NT2/D1 (cell line): ENCODE data around the gene MMP27.

Experiments
- DNase-seq: peaks from one replicate; pipeline ENCODE4 v3.0.0-alpha.2; 2011; ENCODE audit warnings: low read depth, low spot score
- H3K27me3 ChIP-seq: 2 replicates; pipeline ENCODE4 v1.6.0; 2011; ENCODE audit warnings: mild to moderate bottlenecking; ENCODE audit not compliant: insufficient read length, insufficient read depth
- H3K36me3 ChIP-seq: 2 replicates; pipeline ENCODE4 v1.6.1; 2011; ENCODE audit warnings: mild to moderate bottlenecking, low read length, mixed read lengths; ENCODE audit not compliant: insufficient read depth, insufficient read length
- H3K4me1 ChIP-seq: 2 replicates; pipeline ENCODE4 v1.5.1; 2011; ENCODE audit not compliant: insufficient read depth, insufficient read length
- H3K4me3 ChIP-seq: 2 replicates; pipeline ENCODE4 v1.5.1; 2011; ENCODE audit warnings: low read depth; ENCODE audit not compliant: insufficient read length
- H3K9ac ChIP-seq: 2 replicates; pipeline ENCODE4 v1.6.0; 2011; ENCODE audit warnings: low read depth; ENCODE audit not compliant: insufficient read length
- H3K9me3 ChIP-seq: 2 replicates; pipeline ENCODE4 v1.5.1; 2011; ENCODE audit warnings: mild to moderate bottlenecking, low read length; ENCODE audit not compliant: insufficient read depth
- SUZ12 ChIP-seq: IDR thresholded peaks from 2 replicates; pipeline ENCODE4 v1.6.1; 2011; ENCODE audit not compliant: insufficient read length, insufficient read depth; ENCODE audit errors: extremely low read depth
- YY1 ChIP-seq: IDR thresholded peaks from 2 replicates; pipeline ENCODE4 v1.6.1; 2011; ENCODE audit not compliant: insufficient read length, insufficient read depth
- ZNF274 ChIP-seq: IDR thresholded peaks from 2 replicates; pipeline ENCODE4 v1.6.1; 2011; ENCODE audit warnings: mild to moderate bottlenecking, low read depth, low read length

MMP27 gene

DNA sequence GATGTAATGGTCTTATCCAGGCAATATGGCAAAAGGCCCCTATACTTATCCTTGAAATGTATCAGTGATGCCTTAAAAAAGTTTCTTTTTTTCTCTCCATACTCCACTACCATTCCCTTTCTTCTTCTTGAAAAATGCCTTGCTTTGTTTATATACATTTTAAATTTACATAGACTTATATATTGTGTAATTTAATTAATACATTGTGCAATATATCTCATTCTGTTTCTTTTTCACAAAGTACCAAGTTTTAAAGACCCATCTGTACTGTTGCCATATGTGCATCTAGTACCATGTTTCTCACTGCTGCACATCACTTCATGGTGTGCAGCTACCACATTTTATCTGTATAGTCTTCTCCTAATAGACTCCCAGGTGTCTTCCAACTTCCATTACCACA lies 11.7 kb upstream of the MMP27 start:
- TF ChIP-seq SUZ12 (no peak), YY1 (no peak), ZNF274 (no peak)
- H3K27me3 ChIP-seq: no peaks in the 10 kb centered on the region
- H3K4me1 ChIP-seq: no peaks in the 10 kb centered on the region
- no peaks in the 10 kb centered on the region for H3K9me3 ChIP-seq
- H3K36me3 ChIP-seq: no peaks in the 10 kb centered on the region
- DNase-seq: no peak
- H3K9ac ChIP-seq: no peak overlapping the region
- no peak overlapping the region for H3K4me3 ChIP-seq

DNA sequence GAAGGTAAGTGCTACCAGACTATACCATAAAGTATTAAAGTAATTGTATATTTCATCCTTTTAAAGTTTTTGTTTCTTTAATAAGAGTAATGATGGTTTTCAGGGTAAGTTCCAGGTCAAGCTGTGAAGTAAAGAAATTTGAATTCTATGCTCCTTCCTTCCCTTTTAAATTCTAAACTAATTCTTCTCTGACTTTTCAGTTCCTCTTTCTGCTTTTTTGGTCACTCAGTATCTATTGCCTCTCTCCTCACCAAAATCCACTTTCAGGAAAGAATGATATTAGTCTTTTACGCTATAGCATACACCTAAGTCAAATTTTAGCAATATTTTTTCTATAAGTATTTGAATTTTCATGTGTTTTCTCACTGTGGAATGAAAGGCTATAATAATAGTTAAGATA lies 11.0 kb upstream of the MMP27 start:
- H3K4me3 ChIP-seq: no peak overlapping the region
- no peak overlapping the region for H3K9ac ChIP-seq
- DNase-seq: no peak
- H3K4me1 ChIP-seq: no peaks in the 10 kb centered on the region
- H3K9me3 ChIP-seq: no peaks in the 10 kb centered on the region
- H3K27me3 ChIP-seq: no peaks in the 10 kb centered on the region
- no peaks in the 10 kb centered on the region for H3K36me3 ChIP-seq
- TF ChIP-seq YY1 (no peak), SUZ12 (no peak), ZNF274 (no peak)

- H3K4me3 ChIP-seq: no peak overlapping the region
- TF ChIP-seq SUZ12 (no peak), ZNF274 (no peak), YY1 (no peak)
- no peaks in the 10 kb centered on the region for H3K9me3 ChIP-seq
- no peak overlapping the region for H3K9ac ChIP-seq
- H3K4me1 ChIP-seq: no peaks in the 10 kb centered on the region
- no peaks in the 10 kb centered on the region for H3K27me3 ChIP-seq
- H3K36me3 ChIP-seq: no peaks in the 10 kb centered on the region
- no peak for DNase-seq
These were observed 6.6 kb upstream of the MMP27 start for GRCh38 chr11:102712137-102712536.

- Histone ChIP-seq H3K4me1 (no peaks in the 10 kb centered on the region), H3K27me3 (no peaks in the 10 kb centered on the region), H3K9me3 (no peaks in the 10 kb centered on the region), H3K36me3 (no peaks in the 10 kb centered on the region), H3K9ac (no peak overlapping the region), H3K4me3 (no peak overlapping the region)
- no peak for TF ChIP-seq ZNF274
- no peak for TF ChIP-seq SUZ12
- DNase-seq: no peak
These were observed 3.8 kb upstream of the MMP27 start for GRCh38 chr11:102709201-102709945.

DNA sequence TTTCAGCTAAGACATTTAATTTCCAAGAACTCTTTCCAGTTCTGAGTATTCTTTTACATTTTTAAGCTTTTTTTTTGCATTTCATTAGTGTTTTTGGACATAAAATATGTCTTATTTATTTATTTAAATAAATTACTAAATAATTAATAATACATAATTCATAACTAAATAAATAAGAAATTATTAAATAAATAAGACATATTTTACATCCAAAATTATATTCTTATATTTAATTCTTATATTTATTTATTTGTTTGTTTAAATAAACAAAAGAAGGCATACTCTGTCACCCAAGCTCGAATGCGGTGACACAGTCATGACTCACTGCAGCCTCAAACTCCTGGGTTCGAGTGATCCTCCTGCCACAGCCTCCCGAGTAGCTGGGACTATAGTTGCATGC lies 3.1 kb upstream of the MMP27 start:
- H3K27me3 ChIP-seq: no peaks in the 10 kb centered on the region
- no peaks in the 10 kb centered on the region for H3K9me3 ChIP-seq
- DNase-seq: no peak
- TF ChIP-seq ZNF274: no peak
- no peak for TF ChIP-seq YY1
- TF ChIP-seq SUZ12: no peak
- no peak overlapping the region for H3K4me3 ChIP-seq
- no peaks in the 10 kb centered on the region for H3K4me1 ChIP-seq
- no peaks in the 10 kb centered on the region for H3K36me3 ChIP-seq
- H3K9ac ChIP-seq: no peak overlapping the region

DNA sequence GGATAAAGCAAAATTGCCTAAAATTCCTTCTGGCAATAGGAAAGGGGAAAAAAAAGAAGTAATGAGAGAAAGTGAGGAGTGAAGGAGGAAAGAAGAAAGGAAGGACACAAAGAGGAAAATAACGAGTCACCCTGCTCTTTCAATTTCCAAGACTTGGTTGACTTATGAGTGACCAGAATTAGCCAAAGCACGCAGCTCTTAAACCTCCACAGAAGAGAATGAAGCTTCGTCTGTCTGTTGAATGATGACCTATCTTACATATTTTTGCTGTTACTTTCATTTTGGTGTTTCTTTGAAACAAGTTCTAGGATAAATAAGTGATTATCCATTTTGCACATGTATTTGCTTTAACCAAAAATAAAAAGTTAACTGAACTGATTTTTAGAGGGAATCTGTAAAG lies 728 bp downstream of the MMP27 start:
- Histone ChIP-seq H3K27me3 (no peaks in the 10 kb centered on the region), H3K36me3 (no peaks in the 10 kb centered on the region), H3K4me1 (no peaks in the 10 kb centered on the region), H3K9me3 (no peaks in the 10 kb centered on the region), H3K9ac (no peak overlapping the region), H3K4me3 (no peak overlapping the region)
- TF ChIP-seq SUZ12: no peak
- no peak for TF ChIP-seq YY1
- no peak for TF ChIP-seq ZNF274
- DNase-seq: no peak

DNA sequence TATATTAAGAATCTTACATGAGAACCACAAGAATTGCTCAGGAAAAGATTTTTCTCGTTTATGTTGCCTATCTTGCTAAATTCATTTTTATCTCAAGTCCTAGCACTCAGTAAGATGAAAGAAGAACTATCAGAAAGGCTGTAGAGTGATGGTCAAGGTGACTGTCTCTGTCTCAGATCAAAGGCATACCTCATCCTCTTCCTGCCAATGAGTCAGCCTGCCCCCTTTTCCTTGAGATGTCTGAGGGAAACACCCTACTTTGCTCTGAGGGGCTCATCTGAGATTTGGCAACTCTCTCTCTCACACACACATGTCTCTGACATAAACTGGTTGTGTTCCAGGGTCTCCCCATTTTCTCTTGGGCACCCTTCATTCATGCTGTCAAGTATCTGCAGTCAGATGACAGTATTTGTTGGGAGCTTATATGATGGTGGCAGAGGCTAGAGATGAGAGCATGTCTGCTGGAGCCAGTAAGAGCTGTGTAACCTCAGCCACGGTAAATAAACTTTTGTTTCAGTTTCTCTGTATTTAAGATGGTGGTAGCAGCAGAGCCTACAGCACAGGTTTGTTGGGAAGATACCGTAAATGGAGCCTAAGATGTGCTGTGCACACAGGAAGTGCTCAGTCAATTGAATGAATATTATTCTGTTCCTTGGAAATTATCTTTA lies 1.6 kb downstream of the MMP27 start:
- Histone ChIP-seq H3K4me3 (no peak overlapping the region), H3K9me3 (no peaks in the 10 kb centered on the region), H3K9ac (no peak overlapping the region), H3K4me1 (no peaks in the 10 kb centered on the region), H3K27me3 (no peaks in the 10 kb centered on the region), H3K36me3 (no peaks in the 10 kb centered on the region)
- no peak for DNase-seq
- TF ChIP-seq YY1 (no peak), ZNF274 (no peak), SUZ12 (no peak)
